H1 (cell line): ENCODE measurements around the gene ADRM1. TPM values are rescaled to one million over a fixed set of nuclear protein-coding genes. Genes with fewer than 3 reads are reported as not detected.

Experiments
- ATF2 ChIP-seq: IDR thresholded peaks from 2 replicates; pipeline ENCODE4 v1.6.1; 2012; ENCODE audit warnings: low read length, inconsistent platforms
- TAF7 ChIP-seq: optimal IDR thresholded peaks from 2 replicates; pipeline ENCODE3; 2011; ENCODE audit warnings: low read depth, mild to moderate bottlenecking, inconsistent platforms, low read length, moderate library complexity, borderline replicate concordance
- polyA plus RNA-seq, 7 experiments: library from polyadenylated mRNA; depleted of rRNA in 3 of 7; stranded (reverse) in 5 of 7; unstranded in 2 of 7; fragments of >200 nt in 5 of 7; fragments of 200-250 nt in 2 of 7; gene quantifications; 1 replicate in 5 of 7; 2 replicates in 1 of 7; 4 replicates in 1 of 7; pipeline versions ENCODE4 v1.2.1 to v1.2.3, GENCODE V29; 2011 to 2013; ENCODE audit warnings: missing spikeins in 2 of 7, mixed read lengths in 2 of 7
- total RNA-seq: library from RNA; stranded (reverse); fragmentation: NEBNext Ultra II Directional; extraction: Animal tissue kit (Norgen Biotek cat#: 25700); gene quantifications from 2 replicates; pipeline ENCODE4 v1.2.1, GENCODE V29; 2021

The ADRM1 gene
- total and polyA plus RNA-seq, 2 of the 8 experiments (the other 6 are each of a cell fraction or from before 2014, with no cell fraction given): 126 to 214 TPM

- TF ChIP-seq ATF2 (no peak), TAF7 (no peak)
Measured at GRCh38 chr20:62323980-62324906, 21.4 kb downstream of the ADRM1 start (continued).
